LNCaP clone FGC (cell line): Measurements from ENCODE around the gene ITGAL.

Source experiments
- DNase-seq: peaks from one replicate; pipeline ENCODE4 v3.0.0-alpha.2; 2011; ENCODE audit warnings: low read depth
- H3K4me3 ChIP-seq: 2 replicates; pipeline ENCODE4 v1.5.1; 2011; ENCODE audit warnings: mild to moderate bottlenecking, low read depth, low read length, control low read depth
- CTCF ChIP-seq: IDR thresholded peaks from 2 replicates; pipeline ENCODE4 v1.5.1; 2012; ENCODE audit warnings: mild to moderate bottlenecking; ENCODE audit not compliant: control insufficient read depth, insufficient read depth; ENCODE audit errors: extremely low read depth

The ITGAL gene

GRCh38 chr16:30437511-30438046, 35.0 kb upstream of the ITGAL start:
- H3K4me3 ChIP-seq = no peak overlapping the region
- peak; percentile 98 for DNase-seq
- TF ChIP-seq CTCF = no peak

GRCh38 chr16:30438835-30439234, 33.7 kb upstream of the ITGAL start:
- no peak for TF ChIP-seq CTCF
- no peak for DNase-seq
- H3K4me3 ChIP-seq = no peak overlapping the region

GRCh38 chr16:30439720-30440348, 32.7 kb upstream of the ITGAL start:
- no peak for DNase-seq
- no peak for TF ChIP-seq CTCF
- no peak overlapping the region for H3K4me3 ChIP-seq

- TF ChIP-seq CTCF = no peak
- H3K4me3 ChIP-seq = no peak overlapping the region
- no peak for DNase-seq
These were observed 28.9 kb upstream of the ITGAL start for GRCh38 chr16:30443631-30444030.

GRCh38 chr16:30444231-30445148, 28.1 kb upstream of the ITGAL start:
- no peak for DNase-seq
- H3K4me3 ChIP-seq = peak overlapping the region; percentile 96
- no peak for TF ChIP-seq CTCF

GRCh38 chr16:30445149-30445407, 27.5 kb upstream of the ITGAL start:
- no peak for TF ChIP-seq CTCF
- H3K4me3 ChIP-seq = peak overlapping the region; percentile 96
- DNase-seq = no peak
